GM23338 (cell line): ENCODE results near the gene STX11. TPM values are rescaled to one million over a fixed set of nuclear protein-coding genes. Genes with fewer than 3 reads are reported as not detected.

ENCODE experiments used
- ATAC-seq: fragments of 200-7000 bp; cut with Tn5 transposase; 3 replicates; pipeline ENCODE4 v1.9.1; 2020
- DNase-seq: peaks from one replicate; pipeline ENCODE4 v3.0.0-alpha.2; 2015; ENCODE audit warnings: low spot score
- H2AFZ ChIP-seq: fragments of 200-600 bp; sonication (generic); 2 replicates; pipeline ENCODE4 v1.8.0; 2016; ENCODE audit warnings: antibody characterized with exemption, mild to moderate bottlenecking, moderate library complexity
- H3F3A ChIP-seq: fragments of 200-600 bp; sonication (generic); replicated peaks from 2 replicates; pipeline ENCODE4 v1.8.0; 2017; ENCODE audit warnings: antibody characterized with exemption, mixed run types, low read depth
- H3K27ac ChIP-seq: fragments of 200-600 bp; sonication (generic); 2 replicates; pipeline ENCODE4 v1.6.1; 2016; ENCODE audit warnings: low read depth
- H3K27me3 ChIP-seq: fragments of 200-600 bp; sonication (generic); 2 replicates; pipeline ENCODE4 v1.8.0; 2016; ENCODE audit warnings: mild to moderate bottlenecking, mixed run types, moderate library complexity; ENCODE audit not compliant: insufficient read depth
- H3K36me3 ChIP-seq: fragments of 200-600 bp; sonication (generic); 2 replicates; pipeline ENCODE4 v1.8.0; 2016; ENCODE audit warnings: mild to moderate bottlenecking; ENCODE audit not compliant: insufficient read depth
- H3K4me1 ChIP-seq: fragments of 200-600 bp; sonication (generic); 2 replicates; pipeline ENCODE4 v1.8.0; 2016; ENCODE audit warnings: mild to moderate bottlenecking, moderate library complexity; ENCODE audit not compliant: insufficient read depth
- H3K4me2 ChIP-seq: fragments of 200-600 bp; sonication (generic); 2 replicates; pipeline ENCODE4 v1.7.1; 2017; ENCODE audit warnings: mixed run types
- H3K4me3 ChIP-seq: fragments of 200-600 bp; sonication (generic); 2 replicates; pipeline ENCODE4 v1.6.1; 2016; ENCODE audit warnings: mixed run types
- H3K79me2 ChIP-seq: fragments of 200-600 bp; sonication (generic); replicated peaks from 2 replicates; pipeline ENCODE4 v1.8.0; 2017; ENCODE audit warnings: mild to moderate bottlenecking; ENCODE audit not compliant: insufficient read depth
- H3K9me2 ChIP-seq: fragments of 200-600 bp; sonication (generic); 2 replicates; pipeline ENCODE4 v1.8.0; 2017; ENCODE audit not compliant: insufficient read depth
- H4K20me1 ChIP-seq: fragments of 200-600 bp; sonication (generic); replicated peaks from 2 replicates; pipeline ENCODE4 v1.8.0; 2017; ENCODE audit warnings: mild to moderate bottlenecking; ENCODE audit not compliant: insufficient read depth
- H3K27ac Mint-ChIP-seq: 2 replicates; pipeline ENCODE4 v1.8.0; 2020; ENCODE audit warnings: inconsistent platforms, mild to moderate bottlenecking, moderate library complexity, mixed read lengths
- H3K27me3 Mint-ChIP-seq: 3 replicates; pipeline ENCODE4 v1.8.0; 2022; ENCODE audit warnings: low read depth, mild to moderate bottlenecking, moderate library complexity, mixed read lengths, inconsistent platforms; ENCODE audit not compliant: insufficient read depth, poor library complexity
- H3K36me3 Mint-ChIP-seq: 3 replicates; pipeline ENCODE4 v1.8.0; 2021; ENCODE audit warnings: low read depth, mild to moderate bottlenecking, inconsistent platforms, moderate library complexity, mixed read lengths
- H3K4me1 Mint-ChIP-seq: 3 replicates; pipeline ENCODE4 v1.8.0; 2020; ENCODE audit warnings: mild to moderate bottlenecking, inconsistent platforms, mixed read lengths
- H3K4me3 Mint-ChIP-seq: 3 replicates; pipeline ENCODE4 v1.8.0; 2021; ENCODE audit warnings: moderate library complexity, mild to moderate bottlenecking, inconsistent platforms, mixed read lengths
- H3K9me3 Mint-ChIP-seq: 3 replicates; pipeline ENCODE4 v1.8.0; 2020; ENCODE audit warnings: moderate library complexity, mild to moderate bottlenecking, inconsistent platforms, mixed read lengths
- CREB1 ChIP-seq: fragments of 250-450 bp; sonication (Bioruptor Pico); IDR thresholded peaks from 2 replicates; pipeline ENCODE4 v1.5.0; 2020; ENCODE audit warnings: low read depth, mild to moderate bottlenecking, moderate library complexity
- CTCF ChIP-seq, 2 experiments: fragments of 200-600 bp in 1 of 2; sonication (generic) in 1 of 2; conservative IDR thresholded peaks; 2 replicates each; pipeline versions ENCODE4 v1.5.1 to v1.6.1; 2016 to 2017; ENCODE audit warnings: antibody characterized with exemption in 2 of 2, low read depth in 2 of 2, mild to moderate bottlenecking in 2 of 2, moderate library complexity in 1 of 2
- ETS1 ChIP-seq: IDR thresholded peaks from 2 replicates; pipeline ENCODE4 v1.6.1; 2016; ENCODE audit warnings: antibody characterized with exemption
- EZH2 ChIP-seq: fragments of 200-600 bp; sonication (generic); IDR thresholded peaks from one replicate; pipeline ENCODE4 v1.8.0; 2017; ENCODE audit warnings: antibody characterized with exemption, mild to moderate bottlenecking, low read depth; ENCODE audit not compliant: unreplicated experiment
- EZH2phosphoT487 ChIP-seq: fragments of 200-600 bp; sonication (generic); IDR thresholded peaks from one replicate; pipeline ENCODE4 v1.8.1; 2018; ENCODE audit warnings: antibody characterized with exemption; ENCODE audit not compliant: unreplicated experiment
- JUNB ChIP-seq: IDR thresholded peaks from one replicate; pipeline ENCODE4 v1.6.1; 2016; ENCODE audit warnings: antibody characterized with exemption; ENCODE audit not compliant: unreplicated experiment
- NANOG ChIP-seq: IDR thresholded peaks from 2 replicates; pipeline ENCODE4 v1.6.1; 2016; ENCODE audit warnings: antibody characterized with exemption, borderline replicate concordance
- POLR2AphosphoS5 ChIP-seq: IDR thresholded peaks from 2 replicates; pipeline ENCODE4 v1.6.1; 2016; ENCODE audit warnings: antibody characterized with exemption, low read depth
- STAT1 ChIP-seq: IDR thresholded peaks from one replicate; pipeline ENCODE4 v1.6.1; 2016; ENCODE audit warnings: antibody characterized with exemption; ENCODE audit not compliant: unreplicated experiment
- ZNF114 ChIP-seq: fragments of 250-450 bp; sonication (Bioruptor Pico); IDR thresholded peaks from 2 replicates; pipeline ENCODE4 v1.5.0; 2020; ENCODE audit warnings: mild to moderate bottlenecking, moderate library complexity
- ZNF331 ChIP-seq: fragments of 250-450 bp; sonication (Bioruptor Pico); IDR thresholded peaks from 2 replicates; pipeline ENCODE4 v1.5.0; 2020; ENCODE audit warnings: low read depth, mild to moderate bottlenecking, moderate library complexity
- ZNF462 ChIP-seq: fragments of 250-450 bp; sonication (Bioruptor Pico); IDR thresholded peaks from 2 replicates; pipeline ENCODE4 v1.5.0; 2020; ENCODE audit warnings: mild to moderate bottlenecking, moderate library complexity
- polyA plus RNA-seq: library from polyadenylated mRNA; unstranded; fragments of >200 nt; fragmentation: Nextera tagmentation; extraction: Ambion mirVana; gene quantifications from 2 replicates; pipeline ENCODE4 v1.2.1, GENCODE V29; 2016
- total RNA-seq: library from RNA; depleted of rRNA; stranded (reverse); fragments of >200 nt; shearing (Covaris generic); gene quantifications from 2 replicates; pipeline ENCODE4 v1.2.3, GENCODE V29; 2014

Gene STX11
- total and polyA plus RNA-seq, 2 experiments from 2014 or later, result 0.35 to 0.52 TPM

GRCh38 chr6:144214029-144214428, 63.7 kb downstream of the STX11 start:
- H3K4me1 ChIP-seq, result peaks cover 6% of the 10 kb centered on the region; the same call in 1 of the 2 replicates
- H3K4me1 Mint-ChIP-seq, result peaks cover 14% of the 10 kb centered on the region
- no peaks in the 10 kb centered on the region for H3K36me3 ChIP-seq
- H3K79me2 ChIP-seq, result no peaks in the 10 kb centered on the region
- no peaks in the 10 kb centered on the region for H3K27me3 ChIP-seq
- no peak overlapping the region for H3K4me3 ChIP-seq
- H3K9me2 ChIP-seq, result no peaks in the 10 kb centered on the region
- H3K36me3 Mint-ChIP-seq, result peaks cover 3% of the 10 kb centered on the region; the same call in 2 of the 3 replicates
- H3F3A ChIP-seq, result no peaks in the 10 kb centered on the region; the same call in 1 of the 2 replicates
- DNase-seq, result no peak
- no peak overlapping the region for H3K4me2 ChIP-seq
- ATAC-seq, result no peak
- no peak overlapping the region for H2AFZ ChIP-seq
- H3K27ac Mint-ChIP-seq, result no peak overlapping the region
- H3K27ac ChIP-seq, result no peak overlapping the region
- H3K4me3 Mint-ChIP-seq, result no peak overlapping the region
- H3K27me3 Mint-ChIP-seq, result peaks cover 23% of the 10 kb centered on the region
- H4K20me1 ChIP-seq, result no peaks in the 10 kb centered on the region
- H3K9me3 Mint-ChIP-seq, result peaks cover 17% of the 10 kb centered on the region; the same call in 2 of the 3 replicates
- TF ChIP-seq STAT1, result no peak
- no peak for TF ChIP-seq ZNF114 (CRISPR knock-in tag)
- TF ChIP-seq EZH2, result no peak
- TF ChIP-seq ETS1, result no peak
- TF ChIP-seq EZH2phosphoT487, result no peak
- TF ChIP-seq CREB1 (CRISPR knock-in tag), result no peak
- no peak for TF ChIP-seq JUNB
- TF ChIP-seq POLR2AphosphoS5, result no peak

GRCh38 chr6:144214622-144215401, 64.5 kb downstream of the STX11 start:
- Histone ChIP-seq H3K9me2 (no peaks in the 10 kb centered on the region), H3K4me3 (peak overlapping the region; percentile 66; the same call in 1 of the 2 replicates), H3K36me3 (no peaks in the 10 kb centered on the region), H3K4me2 (peak overlapping the region; percentile 87), H4K20me1 (no peaks in the 10 kb centered on the region), H2AFZ (peak overlapping the region; percentile 99), H3K4me1 (peaks cover 6% of the 10 kb centered on the region; the same call in 1 of the 2 replicates), H3F3A (no peaks in the 10 kb centered on the region; the same call in 1 of the 2 replicates), H3K79me2 (no peaks in the 10 kb centered on the region), H3K27me3 (no peaks in the 10 kb centered on the region), H3K27ac (no peak overlapping the region)
- peaks cover 3% of the 10 kb centered on the region; the same call in 2 of the 3 replicates for H3K36me3 Mint-ChIP-seq
- no peak overlapping the region for H3K27ac Mint-ChIP-seq
- peak overlapping the region; percentile 84 for H3K4me3 Mint-ChIP-seq
- peaks cover 17% of the 10 kb centered on the region; the same call in 2 of the 3 replicates for H3K9me3 Mint-ChIP-seq
- peaks cover 14% of the 10 kb centered on the region for H3K4me1 Mint-ChIP-seq
- no peak for DNase-seq
- no peak for ATAC-seq
- peaks cover 20% of the 10 kb centered on the region for H3K27me3 Mint-ChIP-seq
- TF ChIP-seq CREB1 (CRISPR knock-in tag), result no peak
- no peak for TF ChIP-seq EZH2
- TF ChIP-seq POLR2AphosphoS5, result no peak
- TF ChIP-seq ZNF114 (CRISPR knock-in tag), result no peak
- no peak for TF ChIP-seq CTCF (conservative IDR thresholded peaks at IDR 0.05; ENCODE audit: low read depth in 2 of 2)
- no peak for TF ChIP-seq ZNF462 (CRISPR knock-in tag)
- TF ChIP-seq ZNF331 (CRISPR knock-in tag), result no peak
- TF ChIP-seq NANOG, result no peak
- TF ChIP-seq JUNB, result no peak
- no peak for TF ChIP-seq STAT1
